Measurements from ENCODE around the gene RHCG.

- TF ChIP-seq EZH2 (IDR thresholded peaks at IDR 0.05; ENCODE audit: low read length, unreplicated experiment) (no peak), EZH2phosphoT487 (IDR thresholded peaks at IDR 0.05; ENCODE audit: borderline replicate concordance, low read length) (no peak)
- TF ChIP-seq, protein P1, sequence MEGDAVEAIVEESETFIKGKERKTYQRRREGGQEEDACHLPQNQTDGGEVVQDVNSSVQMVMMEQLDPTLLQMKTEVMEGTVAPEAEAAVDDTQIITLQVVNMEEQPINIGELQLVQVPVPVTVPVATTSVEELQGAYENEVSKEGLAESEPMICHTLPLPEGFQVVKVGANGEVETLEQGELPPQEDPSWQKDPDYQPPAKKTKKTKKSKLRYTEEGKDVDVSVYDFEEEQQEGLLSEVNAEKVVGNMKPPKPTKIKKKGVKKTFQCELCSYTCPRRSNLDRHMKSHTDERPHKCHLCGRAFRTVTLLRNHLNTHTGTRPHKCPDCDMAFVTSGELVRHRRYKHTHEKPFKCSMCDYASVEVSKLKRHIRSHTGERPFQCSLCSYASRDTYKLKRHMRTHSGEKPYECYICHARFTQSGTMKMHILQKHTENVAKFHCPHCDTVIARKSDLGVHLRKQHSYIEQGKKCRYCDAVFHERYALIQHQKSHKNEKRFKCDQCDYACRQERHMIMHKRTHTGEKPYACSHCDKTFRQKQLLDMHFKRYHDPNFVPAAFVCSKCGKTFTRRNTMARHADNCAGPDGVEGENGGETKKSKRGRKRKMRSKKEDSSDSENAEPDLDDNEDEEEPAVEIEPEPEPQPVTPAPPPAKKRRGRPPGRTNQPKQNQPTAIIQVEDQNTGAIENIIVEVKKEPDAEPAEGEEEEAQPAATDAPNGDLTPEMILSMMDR (conservative IDR thresholded peaks at IDR 0.05; ENCODE audit: low read depth, low read length) = no peak
These were observed 848 bp upstream of the RHCG start for GRCh38 chr15:89497231-89497630.
